Activated T-cell treated with anti-CD3 and anti-CD28 coated beads, Interleukin-2, amount 50 U/mL, for 72 hours (primary cell): Measurements from ENCODE around the gene OR2Z1. TPM values are rescaled to one million over a fixed set of nuclear protein-coding genes. Genes with fewer than 3 reads are reported as not detected.

Experiments
- ATAC-seq, 2 donors: fragments of 150-1000 bp; cut with Tn5 transposase; replicated peaks in 1 of 2; 2 replicates each; pipeline ENCODE4 v1.10.0; 2021; ENCODE audit warnings: moderate library complexity in 2 of 2, mild to moderate bottlenecking in 1 of 2
- DNase-seq, 2 donors: peaks; one replicate each; pipeline ENCODE4 v3.0.0; 2021 to 2022; ENCODE audit warnings: mixed read lengths in 1 of 2
- H3K27ac Mint-ChIP-seq: one replicate; pipeline ENCODE4 v1.8.0; 2022; ENCODE audit warnings: mild to moderate bottlenecking, moderate library complexity, mixed read lengths
- H3K27me3 Mint-ChIP-seq: one replicate; pipeline ENCODE4 v1.8.0; 2022; ENCODE audit warnings: low read depth, mixed read lengths
- H3K36me3 Mint-ChIP-seq, 2 donors: one replicate each; pipeline ENCODE4 v1.8.0; 2022; ENCODE audit warnings: mixed read lengths in 2 of 2, mild to moderate bottlenecking in 1 of 2; ENCODE audit not compliant: insufficient read depth in 2 of 2
- H3K4me1 Mint-ChIP-seq: one replicate; pipeline ENCODE4 v1.8.0; 2022; ENCODE audit warnings: low read depth, mixed read lengths
- H3K4me3 Mint-ChIP-seq, 2 donors: one replicate each; pipeline ENCODE4 v1.8.0; 2022; ENCODE audit warnings: mild to moderate bottlenecking in 2 of 2, mixed read lengths in 2 of 2, moderate library complexity in 2 of 2
- H3K9me3 Mint-ChIP-seq, 2 donors: one replicate each; pipeline ENCODE4 v1.8.0; 2022; ENCODE audit warnings: mixed read lengths in 2 of 2
- total RNA-seq, 2 donors: library from RNA; stranded (reverse); gene quantifications; one replicate each; pipeline ENCODE4 v1.2.3, GENCODE V29; 2022

The OR2Z1 gene
- total RNA-seq: not detected

GRCh38 chr19:8721334-8721733 lies at the start of gene OR2Z1:
TSS of gene OR2Z1 (plus strand) at chr19:8721634. CDS start at chr19:8731029, 9,395 bp downstream.
- Mint-ChIP-seq H3K4me3 (no peak within 1 kb of the TSS), H3K27ac (no peak within 1 kb of the TSS), H3K4me1 (no peaks in the 10 kb centered on the region), H3K36me3 (no peaks in the 10 kb centered on the region), H3K9me3 (peaks cover 2 to 8% of the 10 kb centered on the region in 2 donors), H3K27me3 (no peaks in the 10 kb centered on the region)
- DNase-seq: no peak
- ATAC-seq: no peak

DNA sequence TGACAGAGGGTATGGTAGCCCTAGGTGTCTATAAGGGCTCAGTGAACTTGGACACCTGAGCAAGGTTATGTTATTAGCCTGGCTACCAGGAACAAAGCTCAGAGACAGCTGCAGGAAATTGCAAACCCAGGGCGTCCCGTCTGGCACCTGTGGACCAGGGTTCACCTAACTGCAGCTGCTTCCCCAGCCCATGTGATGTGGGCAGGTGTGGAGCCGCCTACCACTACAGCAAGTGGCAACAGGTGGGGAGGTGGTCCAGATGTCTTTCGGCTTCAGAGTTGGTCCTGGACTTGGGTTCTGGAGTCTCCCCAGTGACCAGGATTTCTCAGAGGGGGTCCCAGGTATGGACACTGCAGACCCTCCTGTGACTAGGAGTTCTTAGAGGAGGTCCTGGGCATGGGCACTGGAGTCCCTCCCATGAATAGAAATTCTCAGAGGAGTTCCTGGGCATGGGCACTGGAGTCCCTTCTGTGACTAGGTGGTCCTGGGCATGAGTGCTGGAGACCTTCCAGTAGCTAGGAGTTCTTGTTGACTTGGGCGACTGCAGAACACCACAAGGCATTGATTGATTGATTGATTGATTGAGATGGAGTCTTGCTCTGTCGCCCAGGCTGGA lies 48.0 kb upstream of the OR2Z1 start:
- Mint-ChIP-seq H3K27me3 (no peaks in the 10 kb centered on the region), H3K36me3 (peaks cover 0 to 1% of the 10 kb centered on the region in 2 donors), H3K27ac (no peak overlapping the region), H3K4me3 (no peak overlapping the region), H3K4me1 (peaks cover 20% of the 10 kb centered on the region), H3K9me3 (peaks cover 8 to 10% of the 10 kb centered on the region in 2 donors)
- ATAC-seq (no peak), DNase-seq (no peak)

DNA sequence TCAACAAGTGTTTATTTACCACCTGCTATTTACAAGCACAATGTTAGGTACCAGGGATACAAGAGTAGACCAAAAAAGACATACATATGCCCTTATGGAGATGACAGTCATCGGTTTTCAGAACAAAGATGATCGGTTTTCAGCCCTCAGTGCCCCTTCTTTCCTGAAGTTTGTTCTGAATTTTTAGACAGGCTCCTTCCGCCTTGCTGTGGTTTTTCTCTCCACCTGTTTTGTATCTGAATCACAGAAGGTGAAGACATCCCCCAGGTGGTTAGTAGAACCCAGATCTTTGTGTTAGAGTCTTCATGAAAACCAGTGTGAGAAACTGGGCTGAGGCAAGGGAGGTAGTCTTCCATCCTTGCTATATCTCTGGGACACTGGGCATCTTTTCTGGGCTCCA lies 46.4 kb upstream of the OR2Z1 start:
- peaks cover 8 to 12% of the 10 kb centered on the region in 2 donors for H3K9me3 Mint-ChIP-seq
- peaks cover 0 to 3% of the 10 kb centered on the region in 2 donors for H3K36me3 Mint-ChIP-seq
- no peak for ATAC-seq
- H3K27ac Mint-ChIP-seq: no peak overlapping the region
- H3K4me1 Mint-ChIP-seq: peaks cover 16% of the 10 kb centered on the region
- no peak for DNase-seq
- no peaks in the 10 kb centered on the region for H3K27me3 Mint-ChIP-seq
- no peak overlapping the region for H3K4me3 Mint-ChIP-seq

- peaks cover 0 to 3% of the 10 kb centered on the region in 2 donors for H3K36me3 Mint-ChIP-seq
- peaks cover 15% of the 10 kb centered on the region for H3K4me1 Mint-ChIP-seq
These were observed 43.1 kb upstream of the OR2Z1 start for GRCh38 chr19:8678244-8678807.

GRCh38 chr19:8680676-8681344 lies 40.6 kb upstream of the OR2Z1 start:
- Mint-ChIP-seq H3K36me3 (peaks cover 0 to 3% of the 10 kb centered on the region in 2 donors), H3K4me3 (no peak overlapping the region), H3K27ac (no peak overlapping the region), H3K27me3 (no peaks in the 10 kb centered on the region), H3K9me3 (peaks cover 11 to 15% of the 10 kb centered on the region in 2 donors), H3K4me1 (peaks cover 6% of the 10 kb centered on the region)
- no peak for ATAC-seq
- no peak for DNase-seq

More at GRCh38 chr19:8678244-8678807, 43.1 kb upstream of the OR2Z1 start:
- no peaks in the 10 kb centered on the region for H3K27me3 Mint-ChIP-seq
- H3K4me3 Mint-ChIP-seq: no peak overlapping the region
- no peak overlapping the region for H3K27ac Mint-ChIP-seq
- H3K9me3 Mint-ChIP-seq: peaks cover 11 to 17% of the 10 kb centered on the region in 2 donors
- ATAC-seq (no peak), DNase-seq (no peak)

GRCh38 chr19:8681345-8682029 lies 39.9 kb upstream of the OR2Z1 start:
- Mint-ChIP-seq H3K36me3 (peaks cover 0 to 3% of the 10 kb centered on the region in 2 donors), H3K27me3 (no peaks in the 10 kb centered on the region), H3K4me3 (no peak overlapping the region), H3K4me1 (peaks cover 6% of the 10 kb centered on the region), H3K27ac (no peak overlapping the region), H3K9me3 (peaks cover 11 to 14% of the 10 kb centered on the region in 2 donors)
- ATAC-seq: no peak
- DNase-seq: no peak

DNA sequence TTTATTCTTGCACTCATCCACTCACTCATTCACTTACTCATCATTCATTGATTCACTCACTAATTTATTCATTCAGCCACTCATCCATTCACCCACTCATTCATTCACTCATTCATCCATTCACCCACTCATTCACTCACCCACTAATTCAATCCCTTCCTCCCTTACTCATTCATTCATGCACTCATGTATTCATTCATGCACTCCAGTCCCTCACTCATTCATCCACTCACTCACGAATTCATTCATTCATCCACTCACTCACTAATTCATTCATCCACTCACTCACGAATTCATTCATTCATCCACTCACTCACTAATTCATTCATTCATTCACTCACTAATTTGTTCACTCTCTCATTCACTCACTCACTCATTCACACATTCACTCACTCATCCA lies 39.0 kb upstream of the OR2Z1 start:
- no peaks in the 10 kb centered on the region for H3K27me3 Mint-ChIP-seq
- H3K36me3 Mint-ChIP-seq: peaks cover 0 to 3% of the 10 kb centered on the region in 2 donors
- no peak for ATAC-seq
- no peak overlapping the region for H3K4me3 Mint-ChIP-seq
- peaks cover 11 to 14% of the 10 kb centered on the region in 2 donors for H3K9me3 Mint-ChIP-seq
- peaks cover 6% of the 10 kb centered on the region for H3K4me1 Mint-ChIP-seq
- H3K27ac Mint-ChIP-seq: no peak overlapping the region
- DNase-seq: no peak

DNA sequence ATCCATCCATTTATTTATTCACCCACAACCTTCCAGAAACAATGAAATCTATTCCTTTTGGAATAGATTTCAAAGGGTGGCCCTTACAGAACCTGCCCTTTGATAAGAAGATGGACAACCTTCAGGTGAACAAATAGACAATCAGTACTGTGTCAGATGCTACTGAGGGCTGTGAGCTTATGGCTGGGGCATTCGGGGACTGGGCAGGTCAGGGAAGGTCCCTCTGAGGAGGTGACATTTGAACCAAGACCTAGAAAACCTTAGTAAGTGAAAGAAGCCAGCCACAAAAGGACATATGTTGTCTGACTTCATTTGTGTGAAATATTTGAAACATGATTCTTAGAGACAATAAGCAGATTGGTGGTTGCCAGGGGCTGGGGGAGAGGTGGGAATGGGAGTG lies 38.5 kb upstream of the OR2Z1 start:
- Mint-ChIP-seq H3K9me3 (peaks cover 9 to 12% of the 10 kb centered on the region in 2 donors), H3K27me3 (no peaks in the 10 kb centered on the region), H3K4me1 (peaks cover 6% of the 10 kb centered on the region), H3K4me3 (no peak overlapping the region), H3K27ac (no peak overlapping the region), H3K36me3 (peaks cover 0 to 3% of the 10 kb centered on the region in 2 donors)
- no peak for ATAC-seq
- no peak for DNase-seq

DNA sequence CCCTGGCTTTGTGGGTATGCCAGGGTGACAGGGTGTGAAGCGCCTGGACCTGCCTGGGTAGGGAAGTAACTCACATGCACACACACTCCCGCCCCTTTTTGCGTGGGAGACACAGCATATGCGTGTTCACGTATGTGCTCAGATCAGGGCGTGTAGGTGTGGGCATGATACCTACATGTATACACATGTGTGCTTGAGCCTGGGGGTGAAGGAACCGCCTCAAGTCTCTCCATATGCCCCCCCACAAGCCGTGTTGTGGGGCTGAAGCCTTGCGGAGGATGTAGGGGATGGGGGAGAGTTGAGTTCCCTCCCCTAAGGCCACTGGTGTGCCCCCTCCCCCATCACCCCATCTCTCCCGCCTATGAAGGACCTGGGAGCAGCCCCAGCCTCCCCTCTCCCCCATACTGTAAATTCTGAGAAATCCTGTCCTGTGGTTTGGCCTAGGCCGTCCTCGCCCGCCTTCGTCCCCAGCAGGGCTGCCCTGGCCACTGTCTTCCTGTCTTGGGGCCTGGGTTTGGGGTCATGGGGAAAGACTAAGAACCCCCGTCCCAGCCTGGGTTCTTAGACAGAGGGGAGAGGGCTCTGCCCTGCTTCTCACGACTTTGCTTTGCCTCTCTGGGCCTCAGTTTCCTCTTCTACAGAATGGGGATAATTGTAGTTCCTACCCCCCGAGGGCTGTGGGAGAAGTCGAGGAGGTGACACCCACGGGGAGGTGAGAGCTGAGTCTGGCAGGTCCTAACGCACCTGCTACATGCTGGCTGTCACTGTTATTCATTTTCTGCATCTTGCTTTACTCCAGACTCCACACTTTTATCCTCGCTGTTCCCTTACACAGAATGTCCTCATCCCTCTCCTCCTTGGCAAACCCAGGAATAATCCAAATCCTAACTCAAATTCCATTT lies 37.2 kb upstream of the OR2Z1 start:
- Mint-ChIP-seq H3K36me3 (no peaks in the 10 kb centered on the region), H3K27ac (no peak overlapping the region), H3K4me1 (peaks cover 6% of the 10 kb centered on the region), H3K27me3 (no peaks in the 10 kb centered on the region), H3K4me3 (no peak overlapping the region), H3K9me3 (peaks cover 2 to 5% of the 10 kb centered on the region in 2 donors)
- no peak for ATAC-seq
- no peak for DNase-seq

GRCh38 chr19:8686549-8686948 lies 34.9 kb upstream of the OR2Z1 start:
- Mint-ChIP-seq H3K27ac (no peak overlapping the region), H3K4me3 (no peak overlapping the region), H3K36me3 (no peaks in the 10 kb centered on the region), H3K27me3 (no peaks in the 10 kb centered on the region), H3K9me3 (peaks cover 2% of the 10 kb centered on the region in 2 donors), H3K4me1 (no peaks in the 10 kb centered on the region)
- no peak for ATAC-seq
- no peak for DNase-seq

DNA sequence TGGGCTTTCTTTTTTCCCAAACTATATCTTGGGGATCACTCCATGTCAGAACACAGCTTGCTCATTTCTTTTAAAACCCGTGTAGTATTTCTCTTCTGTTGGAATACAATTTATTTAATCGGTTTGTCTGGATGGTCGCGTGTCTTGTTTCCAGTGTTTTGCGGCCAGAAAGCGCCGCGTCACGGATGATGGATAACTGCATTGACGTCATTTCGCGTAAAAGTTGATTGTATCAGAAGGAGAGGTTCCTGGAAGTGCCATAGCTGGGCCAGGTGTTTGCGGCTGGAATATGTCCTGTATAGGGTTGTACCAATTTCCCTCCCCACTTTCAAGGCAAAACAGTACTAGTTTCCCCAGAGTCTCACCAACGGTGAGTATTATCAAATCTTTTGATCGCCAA lies 32.5 kb upstream of the OR2Z1 start:
- H3K4me1 Mint-ChIP-seq: no peaks in the 10 kb centered on the region
- ATAC-seq: no peak
- H3K36me3 Mint-ChIP-seq: no peaks in the 10 kb centered on the region

DNA sequence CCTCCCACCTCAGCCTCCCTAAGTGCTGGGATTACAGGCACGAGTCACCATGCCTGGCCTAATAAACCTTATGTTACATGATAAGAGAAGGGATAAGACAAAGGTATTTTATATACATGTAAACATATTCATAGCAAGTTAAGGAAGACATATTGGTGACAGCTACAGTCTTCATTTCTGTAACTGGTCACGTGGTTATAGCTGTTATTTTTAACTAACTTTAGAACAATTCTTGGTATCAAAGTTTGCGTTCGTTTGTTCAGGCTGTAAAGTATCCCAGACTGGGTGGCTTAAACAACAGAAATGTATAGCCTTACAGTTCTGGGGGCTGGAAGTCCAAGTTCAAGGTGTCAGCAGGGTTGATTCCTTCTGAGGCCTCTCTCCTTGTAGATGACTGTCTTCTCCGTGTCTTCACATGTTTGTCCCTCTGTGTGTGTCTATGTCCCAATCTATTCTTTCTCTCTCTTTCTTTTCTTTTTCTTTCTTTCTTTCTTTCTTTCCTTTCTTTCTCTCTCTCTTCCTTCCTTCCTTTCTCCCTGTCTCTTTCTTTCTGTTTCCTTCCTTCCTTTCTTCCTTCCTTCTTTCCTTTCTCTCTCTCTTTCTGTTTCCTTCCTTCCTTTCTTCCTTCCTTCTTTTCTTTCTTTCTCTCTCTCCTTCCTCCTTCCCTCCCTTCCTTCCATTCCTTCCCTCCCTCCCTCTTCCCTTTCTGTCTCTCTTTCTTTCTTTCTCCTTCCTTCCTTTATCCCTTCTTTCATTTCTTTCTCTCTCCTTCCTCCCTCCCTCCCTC lies 30.5 kb upstream of the OR2Z1 start:
- no peaks in the 10 kb centered on the region for H3K27me3 Mint-ChIP-seq
- no peaks in the 10 kb centered on the region for H3K36me3 Mint-ChIP-seq
- DNase-seq (no peak), ATAC-seq (no peak)
- no peaks in the 10 kb centered on the region for H3K9me3 Mint-ChIP-seq
- no peaks in the 10 kb centered on the region for H3K4me1 Mint-ChIP-seq
- no peak overlapping the region for H3K4me3 Mint-ChIP-seq
- H3K27ac Mint-ChIP-seq: no peak overlapping the region

More for the DNA sequence above, 32.5 kb upstream of the OR2Z1 start:
- Mint-ChIP-seq H3K9me3 (no peaks in the 10 kb centered on the region), H3K27ac (no peak overlapping the region), H3K27me3 (no peaks in the 10 kb centered on the region), H3K4me3 (no peak overlapping the region)
- no peak for DNase-seq
